ENCODE measurements around the gene USP36.

USP36 gene

DNA sequence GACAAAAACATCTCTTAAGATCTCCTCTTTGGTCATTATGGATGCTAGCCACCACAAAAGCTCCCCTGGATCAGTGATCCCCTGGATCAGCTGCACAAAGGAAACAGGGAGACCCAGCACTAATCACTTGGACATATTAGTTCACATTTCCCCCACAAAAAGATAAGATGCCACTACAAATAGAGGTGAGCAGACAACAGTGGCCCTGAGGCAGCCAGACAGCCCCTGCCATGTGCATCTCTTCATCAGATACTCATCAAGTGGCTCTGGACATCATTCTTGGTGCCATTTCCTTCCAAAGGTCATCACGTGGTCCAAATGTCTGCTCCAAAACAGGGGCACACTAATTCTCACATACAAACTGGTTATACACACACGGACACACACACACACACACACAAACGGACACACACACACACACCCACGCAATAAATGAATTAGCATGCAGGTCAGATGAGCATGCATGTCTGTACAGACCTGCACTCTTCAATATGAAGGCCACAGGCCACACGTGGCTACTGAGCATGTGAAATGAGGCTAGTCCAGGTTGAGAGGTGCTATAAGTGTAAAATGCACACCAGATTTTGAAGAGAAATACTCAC is 4.1 kb downstream of the USP36 start:
- H3K4me3 ChIP-seq (ENCODE audit: low read length): no peak overlapping the region
- no peak for TF ChIP-seq ZNF274 (IDR thresholded peaks at IDR 0.05; ENCODE audit: low read depth, low read length)

GRCh38 chr17:78834571-78834970 is 6.0 kb downstream of the USP36 start:
- no peak overlapping the region for H3K4me3 ChIP-seq (ENCODE audit: low read length)
- TF ChIP-seq ZNF274 (IDR thresholded peaks at IDR 0.05; ENCODE audit: low read depth, low read length): no peak

DNA sequence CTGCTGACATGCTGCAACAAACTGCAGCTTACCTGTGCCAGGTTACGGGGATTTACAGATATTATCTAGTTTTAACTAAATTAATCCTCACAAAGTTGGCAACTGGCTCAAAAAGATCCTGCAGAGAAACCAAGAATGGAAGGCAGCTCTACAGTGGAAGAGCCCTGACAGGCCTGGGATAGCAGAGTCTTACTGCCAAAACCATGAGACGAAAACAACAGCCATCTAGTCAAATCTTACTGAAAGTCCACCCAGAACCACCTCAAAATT is 8.1 kb downstream of the USP36 start:
- no peak for TF ChIP-seq ZNF274 (IDR thresholded peaks at IDR 0.05; ENCODE audit: low read depth, low read length)
- H3K4me3 ChIP-seq (ENCODE audit: low read length): no peak overlapping the region

DNA sequence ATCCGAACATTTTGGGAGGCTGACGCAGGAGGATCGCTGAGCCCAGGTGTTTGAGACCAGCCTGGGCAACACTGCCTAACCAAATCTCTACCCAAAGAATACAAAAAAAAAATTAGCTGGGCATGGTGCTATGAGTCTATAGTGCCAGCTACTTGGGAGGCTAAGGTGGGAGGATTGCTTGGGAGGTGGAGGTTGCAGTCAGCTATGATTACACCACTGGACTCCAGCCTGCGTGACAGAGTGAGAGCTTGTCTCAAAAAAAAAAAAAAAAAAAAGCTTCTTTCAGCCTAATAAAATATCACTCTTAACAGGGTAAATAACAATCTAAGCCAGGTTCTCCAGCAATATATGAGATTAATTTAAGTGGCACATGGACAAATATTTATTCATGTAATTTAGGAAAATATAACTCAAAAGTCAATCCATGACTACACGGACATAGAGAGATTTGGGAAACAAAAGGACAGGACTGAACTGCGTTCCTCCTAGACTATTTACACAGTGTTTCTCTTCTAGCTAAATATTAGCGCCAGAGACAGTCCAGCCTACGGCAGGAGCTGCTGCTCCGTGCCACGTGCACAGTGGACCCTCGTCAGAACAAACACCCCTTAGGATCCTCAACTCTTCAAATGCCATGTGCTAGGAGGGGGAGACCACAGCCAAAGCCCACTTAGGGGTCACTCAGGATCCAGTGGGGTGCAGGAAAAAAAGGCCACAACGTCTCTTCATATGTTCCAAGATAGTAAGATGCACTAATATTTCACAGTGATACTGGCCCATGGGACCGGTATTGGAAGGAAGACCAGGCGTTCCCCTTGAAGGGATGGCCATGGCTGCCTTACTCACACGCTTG is 8.7 kb downstream of the USP36 start:
- TF ChIP-seq ZNF274 (IDR thresholded peaks at IDR 0.05; ENCODE audit: low read depth, low read length): no peak
- H3K4me3 ChIP-seq (ENCODE audit: low read length): no peak overlapping the region

DNA sequence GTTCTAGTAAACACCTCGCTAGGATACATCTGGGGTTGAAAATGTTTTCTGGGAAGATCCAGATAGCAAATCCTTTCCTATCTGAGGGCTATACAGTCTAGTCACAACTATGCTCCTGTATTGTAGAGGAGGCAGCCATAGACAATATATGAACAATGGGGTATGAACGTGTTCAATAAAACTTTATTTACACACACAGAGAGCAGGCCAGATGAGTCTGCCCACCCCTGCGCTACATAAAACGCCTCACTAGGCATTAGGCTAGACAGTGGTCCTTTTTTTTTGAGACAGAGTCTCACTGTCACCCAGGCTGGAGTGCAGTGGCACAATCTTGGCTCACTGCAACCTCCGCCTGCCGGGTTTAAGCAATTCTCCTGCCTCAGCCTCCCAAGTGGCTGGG is 11.1 kb downstream of the USP36 start:
- TF ChIP-seq ZNF274 (IDR thresholded peaks at IDR 0.05; ENCODE audit: low read depth, low read length): no peak

GRCh38 chr17:78828470-78829185 is 12.0 kb downstream of the USP36 start:
- no peak overlapping the region for H3K4me3 ChIP-seq (ENCODE audit: low read length)
- TF ChIP-seq ZNF274 (IDR thresholded peaks at IDR 0.05; ENCODE audit: low read depth, low read length): no peak

More for the DNA sequence above, 11.1 kb downstream of the USP36 start:
- no peak overlapping the region for H3K4me3 ChIP-seq (ENCODE audit: low read length)

DNA sequence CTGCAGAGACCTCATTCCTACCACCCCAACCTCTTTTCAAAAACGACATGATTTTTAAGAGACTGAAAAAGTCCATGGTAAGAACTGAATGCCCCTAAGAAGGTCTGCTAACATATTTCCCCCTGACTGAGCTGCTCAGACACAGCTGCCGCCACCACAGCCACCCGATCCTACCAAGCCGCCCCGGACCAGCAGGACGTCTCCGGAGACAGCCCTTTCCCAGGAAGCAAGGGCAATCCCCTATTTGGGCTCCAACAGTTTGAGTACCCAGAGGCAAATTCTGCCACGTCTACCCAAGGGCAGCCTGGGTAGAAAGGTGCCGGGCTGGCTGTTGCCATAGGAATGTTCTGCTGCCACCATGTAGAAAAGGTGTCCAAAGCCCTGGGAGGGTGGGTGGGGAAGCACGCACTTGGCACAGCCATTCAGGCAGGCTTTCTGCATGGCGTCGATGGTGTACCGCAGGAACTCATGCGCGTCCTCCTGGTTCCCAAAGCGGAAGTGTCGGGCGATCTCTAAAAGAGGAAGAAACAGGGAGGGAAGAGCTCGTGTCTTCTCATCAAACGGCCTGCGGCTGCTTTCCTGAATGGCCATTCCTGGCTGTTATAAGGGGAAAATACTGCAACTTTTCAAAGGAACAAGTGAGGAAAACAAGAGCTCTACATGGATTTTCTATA is 13.6 kb downstream of the USP36 start:
- H3K4me3 ChIP-seq (ENCODE audit: low read length): no peak overlapping the region
- TF ChIP-seq ZNF274 (IDR thresholded peaks at IDR 0.05; ENCODE audit: low read depth, low read length): no peak

DNA sequence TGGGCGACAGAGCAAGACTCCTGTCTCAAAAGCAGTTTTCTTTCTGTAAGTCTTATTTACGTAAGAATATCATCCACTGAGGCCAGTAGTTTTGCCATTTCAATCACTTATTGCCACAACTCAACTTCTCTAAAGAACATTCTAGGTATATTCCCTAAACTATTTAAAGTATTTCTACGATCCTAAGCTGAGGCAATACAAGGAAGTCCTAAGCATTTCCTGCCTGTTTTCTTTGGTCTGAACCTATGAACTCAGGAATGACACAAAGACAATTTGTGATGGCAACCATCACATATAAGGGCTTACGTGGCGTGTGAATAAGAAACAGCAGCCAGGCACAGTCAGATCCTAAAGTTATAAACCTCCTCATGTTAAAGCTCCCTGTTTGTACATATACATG is 14.2 kb downstream of the USP36 start:
- TF ChIP-seq ZNF274 (IDR thresholded peaks at IDR 0.05; ENCODE audit: low read depth, low read length): no peak
- H3K4me3 ChIP-seq (ENCODE audit: low read length): no peak overlapping the region

DNA sequence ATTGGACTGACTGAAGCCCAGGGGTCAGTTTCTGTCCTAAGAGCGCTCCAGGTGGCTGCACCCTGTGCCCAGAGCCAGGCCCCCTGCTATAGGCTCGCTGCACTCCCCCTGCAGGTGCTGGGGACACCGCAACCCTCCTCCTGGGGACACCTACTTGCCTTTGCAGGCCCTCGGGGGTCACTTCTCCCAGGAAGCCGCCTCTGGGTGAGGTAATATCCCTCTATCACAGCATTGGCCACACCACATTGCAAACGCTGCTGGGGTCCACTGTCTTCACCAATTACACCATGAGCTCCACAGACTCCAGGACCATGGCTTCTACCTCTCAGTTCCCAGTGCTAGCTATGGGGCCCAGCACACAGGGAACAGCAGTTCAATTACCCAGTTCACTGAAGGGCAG is 14.9 kb downstream of the USP36 start:
- no peak overlapping the region for H3K4me3 ChIP-seq (ENCODE audit: low read length)
- no peak for TF ChIP-seq ZNF274 (IDR thresholded peaks at IDR 0.05; ENCODE audit: low read depth, low read length)

GRCh38 chr17:78824240-78824639 is 16.4 kb downstream of the USP36 start:
- no peak for TF ChIP-seq ZNF274 (IDR thresholded peaks at IDR 0.05; ENCODE audit: low read depth, low read length)
- H3K4me3 ChIP-seq (ENCODE audit: low read length): no peak overlapping the region

DNA sequence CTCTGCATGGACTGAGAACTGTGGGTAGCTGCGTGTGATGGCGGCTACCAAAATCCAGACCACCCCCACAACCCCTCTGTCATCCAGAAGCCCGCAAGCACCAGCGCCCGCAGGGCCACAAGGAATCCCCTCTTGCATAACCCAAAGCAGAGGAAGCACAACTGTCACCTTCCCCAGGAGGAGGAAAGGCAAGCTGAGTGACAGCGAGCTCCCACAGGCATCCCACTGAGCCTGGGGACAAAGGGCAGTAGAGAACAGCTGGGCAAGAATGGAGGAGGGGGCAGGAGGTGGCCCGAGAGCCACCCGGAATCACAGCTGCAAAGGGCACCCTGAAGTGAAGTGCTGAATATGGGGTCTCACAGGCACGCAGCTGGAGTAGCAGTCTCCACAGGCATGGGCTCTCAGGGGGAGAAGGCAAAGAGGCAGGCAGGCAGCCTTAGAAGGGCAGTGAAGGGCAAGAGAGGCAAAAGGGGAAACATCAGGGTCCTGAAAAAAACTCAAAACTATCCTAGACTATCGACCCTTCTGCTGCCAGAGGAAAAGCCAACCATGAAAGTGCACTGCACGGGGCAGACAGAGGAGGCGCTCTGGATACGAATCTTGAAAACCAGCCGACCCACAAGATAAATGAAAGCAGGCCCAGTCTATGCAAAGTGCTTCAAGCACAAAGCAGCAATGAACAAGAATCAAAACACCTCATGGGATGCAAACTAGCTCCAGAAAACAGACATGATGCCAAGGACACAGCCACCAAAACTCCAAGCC is 17.1 kb downstream of the USP36 start:
- H3K4me3 ChIP-seq (ENCODE audit: low read length): no peak overlapping the region
- no peak for TF ChIP-seq ZNF274 (IDR thresholded peaks at IDR 0.05; ENCODE audit: low read depth, low read length)

GRCh38 chr17:78822552-78822951 is 18.1 kb downstream of the USP36 start:
- TF ChIP-seq ZNF274 (IDR thresholded peaks at IDR 0.05; ENCODE audit: low read depth, low read length): no peak
- H3K4me3 ChIP-seq (ENCODE audit: low read length): no peak overlapping the region

GRCh38 chr17:78821961-78822360 is 18.7 kb downstream of the USP36 start:
- no peak for TF ChIP-seq ZNF274 (IDR thresholded peaks at IDR 0.05; ENCODE audit: low read depth, low read length)
- H3K4me3 ChIP-seq (ENCODE audit: low read length): no peak overlapping the region

DNA sequence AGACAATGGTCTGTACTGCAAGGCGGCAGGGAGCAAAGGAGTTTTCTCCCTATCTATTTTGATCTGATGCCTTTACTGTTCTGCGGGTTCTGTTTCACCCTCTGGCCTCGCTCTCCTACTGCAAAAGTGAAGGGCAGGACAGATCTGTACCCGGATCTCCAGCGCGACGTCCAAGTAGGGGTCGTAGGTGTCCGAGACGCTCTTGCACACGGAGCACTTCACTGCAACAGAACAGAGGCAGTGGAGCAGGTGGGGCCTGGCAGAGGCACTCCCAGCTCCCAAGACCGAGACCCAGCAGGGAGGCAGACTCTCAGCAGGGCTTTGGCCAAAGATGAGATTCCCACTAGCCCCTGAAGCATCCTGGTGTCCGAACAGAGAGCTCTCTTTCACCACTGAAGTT is 19.8 kb downstream of the USP36 start:
- TF ChIP-seq ZNF274 (IDR thresholded peaks at IDR 0.05; ENCODE audit: low read depth, low read length): no peak
- no peak overlapping the region for H3K4me3 ChIP-seq (ENCODE audit: low read length)
